GM19455 (cell line): ENCODE results near the gene STAB1.

Experiments
- ATAC-seq: cut with Tn5 transposase; IDR thresholded peaks from one replicate; pipeline ENCODE4 v1.9.1; 2021; ENCODE audit not compliant: unreplicated experiment

The STAB1 gene, protein sequence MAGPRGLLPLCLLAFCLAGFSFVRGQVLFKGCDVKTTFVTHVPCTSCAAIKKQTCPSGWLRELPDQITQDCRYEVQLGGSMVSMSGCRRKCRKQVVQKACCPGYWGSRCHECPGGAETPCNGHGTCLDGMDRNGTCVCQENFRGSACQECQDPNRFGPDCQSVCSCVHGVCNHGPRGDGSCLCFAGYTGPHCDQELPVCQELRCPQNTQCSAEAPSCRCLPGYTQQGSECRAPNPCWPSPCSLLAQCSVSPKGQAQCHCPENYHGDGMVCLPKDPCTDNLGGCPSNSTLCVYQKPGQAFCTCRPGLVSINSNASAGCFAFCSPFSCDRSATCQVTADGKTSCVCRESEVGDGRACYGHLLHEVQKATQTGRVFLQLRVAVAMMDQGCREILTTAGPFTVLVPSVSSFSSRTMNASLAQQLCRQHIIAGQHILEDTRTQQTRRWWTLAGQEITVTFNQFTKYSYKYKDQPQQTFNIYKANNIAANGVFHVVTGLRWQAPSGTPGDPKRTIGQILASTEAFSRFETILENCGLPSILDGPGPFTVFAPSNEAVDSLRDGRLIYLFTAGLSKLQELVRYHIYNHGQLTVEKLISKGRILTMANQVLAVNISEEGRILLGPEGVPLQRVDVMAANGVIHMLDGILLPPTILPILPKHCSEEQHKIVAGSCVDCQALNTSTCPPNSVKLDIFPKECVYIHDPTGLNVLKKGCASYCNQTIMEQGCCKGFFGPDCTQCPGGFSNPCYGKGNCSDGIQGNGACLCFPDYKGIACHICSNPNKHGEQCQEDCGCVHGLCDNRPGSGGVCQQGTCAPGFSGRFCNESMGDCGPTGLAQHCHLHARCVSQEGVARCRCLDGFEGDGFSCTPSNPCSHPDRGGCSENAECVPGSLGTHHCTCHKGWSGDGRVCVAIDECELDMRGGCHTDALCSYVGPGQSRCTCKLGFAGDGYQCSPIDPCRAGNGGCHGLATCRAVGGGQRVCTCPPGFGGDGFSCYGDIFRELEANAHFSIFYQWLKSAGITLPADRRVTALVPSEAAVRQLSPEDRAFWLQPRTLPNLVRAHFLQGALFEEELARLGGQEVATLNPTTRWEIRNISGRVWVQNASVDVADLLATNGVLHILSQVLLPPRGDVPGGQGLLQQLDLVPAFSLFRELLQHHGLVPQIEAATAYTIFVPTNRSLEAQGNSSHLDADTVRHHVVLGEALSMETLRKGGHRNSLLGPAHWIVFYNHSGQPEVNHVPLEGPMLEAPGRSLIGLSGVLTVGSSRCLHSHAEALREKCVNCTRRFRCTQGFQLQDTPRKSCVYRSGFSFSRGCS (N-terminal part only)

DNA sequence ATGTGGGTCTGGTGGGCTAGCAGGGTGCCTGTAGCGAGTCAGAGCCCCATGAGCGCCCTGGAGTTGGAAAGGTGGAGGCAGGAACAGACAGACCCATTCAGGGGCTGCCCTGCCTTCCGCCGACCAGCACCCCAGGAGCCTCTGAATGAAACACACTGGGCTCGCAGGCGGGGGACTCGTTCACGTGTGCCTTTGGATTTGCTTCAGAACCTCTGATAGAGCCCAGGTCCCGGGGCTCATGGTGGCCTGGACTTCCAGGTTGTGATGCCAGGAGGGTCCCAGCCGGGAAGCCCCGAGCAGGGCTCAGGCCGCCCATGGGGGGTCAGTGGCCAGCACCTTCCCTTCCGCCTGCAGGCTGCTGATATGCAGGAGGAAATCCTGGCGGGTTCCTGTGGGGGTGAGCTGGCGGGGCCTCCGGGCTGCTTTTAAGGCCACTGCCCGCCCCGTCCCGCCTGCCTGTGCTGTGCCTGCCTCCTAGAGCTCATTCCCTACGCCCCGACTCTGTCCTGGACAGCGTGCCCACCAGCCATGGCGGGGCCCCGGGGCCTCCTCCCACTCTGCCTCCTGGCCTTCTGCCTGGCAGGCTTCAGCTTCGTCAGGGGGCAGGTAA, at the start of gene STAB1:
STAB1 (plus strand) TSS at position 453 of the 610 bp plus-strand sequence; CDS start at position 529, 76 bp downstream.
- ATAC-seq: no peak

DNA sequence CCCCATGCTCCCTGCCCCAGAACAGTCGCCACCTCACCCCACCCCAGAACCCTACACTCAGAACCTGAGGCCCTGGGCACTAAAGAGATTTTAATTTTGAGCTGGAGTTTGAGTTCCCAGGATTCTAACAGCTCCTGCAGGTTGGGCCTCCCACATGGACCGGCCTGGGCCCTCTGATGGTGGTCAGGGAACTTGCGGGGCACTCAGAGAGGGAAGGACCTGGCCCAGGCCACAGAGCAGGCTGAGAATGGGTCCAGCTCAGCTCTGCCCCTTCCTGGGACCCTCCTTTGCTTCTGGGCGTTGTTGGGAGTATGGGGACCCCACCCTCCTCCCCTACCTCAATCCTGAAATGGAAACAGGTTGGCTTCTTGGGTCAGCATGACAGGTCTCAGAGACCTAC, 49.1 kb upstream of the STAB1 start:
- ATAC-seq: no peak

DNA sequence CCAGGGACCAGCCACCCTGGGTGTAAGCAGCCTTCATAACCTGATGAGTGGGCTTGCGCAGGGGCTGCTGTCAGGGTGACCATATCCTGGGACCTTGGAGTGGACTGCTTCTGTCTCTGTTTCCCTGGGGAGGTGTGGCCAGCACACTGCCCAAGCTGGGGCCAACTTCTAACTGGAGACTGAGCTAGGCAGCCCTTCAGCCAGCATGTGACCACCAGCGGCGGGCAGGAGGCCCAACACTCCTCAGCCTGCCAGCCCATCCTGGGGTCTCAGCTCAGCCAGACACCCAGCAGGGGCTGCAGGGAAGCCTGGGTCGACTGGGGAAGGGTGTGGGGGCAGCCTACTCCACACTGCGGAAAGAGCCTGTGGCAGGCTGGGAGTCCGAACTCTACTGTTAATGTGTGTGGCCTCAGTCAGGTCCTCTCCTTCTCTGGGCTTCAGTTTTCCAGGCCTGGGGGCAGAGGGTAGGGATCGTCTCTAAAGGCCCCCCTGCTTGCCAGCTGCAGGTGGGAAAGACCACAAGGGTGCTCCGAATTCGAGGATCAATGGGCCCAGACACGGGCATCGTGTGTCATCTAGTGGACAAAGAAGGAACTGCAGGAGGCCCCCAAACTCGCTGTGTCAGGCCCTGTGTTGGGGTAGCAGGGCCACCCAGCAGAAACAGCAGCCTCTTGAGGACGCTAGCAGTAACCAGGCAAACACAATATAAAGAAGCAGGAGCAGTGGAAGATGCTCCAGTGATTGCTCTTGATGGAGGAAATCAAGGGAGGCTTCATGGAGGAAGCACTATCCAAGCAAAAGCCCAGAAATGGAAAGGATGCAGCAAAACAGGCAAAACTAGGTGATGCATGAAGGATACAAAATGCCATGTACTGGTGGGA, 48.3 kb upstream of the STAB1 start:
- ATAC-seq: no peak

DNA sequence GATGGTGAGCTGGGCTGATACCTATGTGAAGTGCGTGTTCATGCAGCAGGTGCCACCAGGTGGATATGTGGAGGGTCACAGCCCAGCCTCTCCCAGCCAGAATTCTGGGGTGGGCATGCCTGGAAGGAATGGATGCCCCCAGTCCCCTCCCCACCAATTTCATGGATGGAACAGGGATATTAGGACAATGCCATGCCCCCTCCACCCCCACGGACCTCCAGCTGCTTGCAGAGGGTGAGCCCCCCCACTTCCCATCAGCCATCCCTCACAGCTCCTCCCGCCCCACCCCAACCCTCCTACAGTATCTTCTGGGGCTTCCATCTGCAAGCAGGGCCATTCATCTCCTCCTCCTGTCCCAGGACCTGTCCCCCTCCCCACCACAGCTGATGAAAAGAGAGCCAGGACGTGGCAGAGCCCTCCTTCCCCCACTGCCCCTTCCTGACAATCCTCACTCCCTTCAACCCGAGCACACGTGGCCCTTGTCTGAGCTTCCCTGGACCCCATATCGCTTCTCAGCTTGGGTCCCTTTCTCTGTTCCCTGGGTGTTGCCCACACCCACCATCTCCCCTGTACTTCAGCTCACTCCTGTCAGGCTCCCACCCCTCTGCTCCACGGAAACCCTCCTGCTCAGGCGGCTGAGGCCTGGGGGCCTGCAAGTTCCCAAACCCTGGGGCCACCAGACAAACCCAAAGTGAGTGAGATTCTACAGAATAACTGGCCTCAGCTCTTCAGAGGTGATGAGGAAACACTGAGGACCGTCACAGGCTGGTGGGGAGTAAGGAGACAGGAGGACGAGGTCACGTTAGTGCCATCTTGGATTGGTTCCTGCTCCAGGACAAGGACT, 47.4 kb upstream of the STAB1 start:
- ATAC-seq: no peak

DNA sequence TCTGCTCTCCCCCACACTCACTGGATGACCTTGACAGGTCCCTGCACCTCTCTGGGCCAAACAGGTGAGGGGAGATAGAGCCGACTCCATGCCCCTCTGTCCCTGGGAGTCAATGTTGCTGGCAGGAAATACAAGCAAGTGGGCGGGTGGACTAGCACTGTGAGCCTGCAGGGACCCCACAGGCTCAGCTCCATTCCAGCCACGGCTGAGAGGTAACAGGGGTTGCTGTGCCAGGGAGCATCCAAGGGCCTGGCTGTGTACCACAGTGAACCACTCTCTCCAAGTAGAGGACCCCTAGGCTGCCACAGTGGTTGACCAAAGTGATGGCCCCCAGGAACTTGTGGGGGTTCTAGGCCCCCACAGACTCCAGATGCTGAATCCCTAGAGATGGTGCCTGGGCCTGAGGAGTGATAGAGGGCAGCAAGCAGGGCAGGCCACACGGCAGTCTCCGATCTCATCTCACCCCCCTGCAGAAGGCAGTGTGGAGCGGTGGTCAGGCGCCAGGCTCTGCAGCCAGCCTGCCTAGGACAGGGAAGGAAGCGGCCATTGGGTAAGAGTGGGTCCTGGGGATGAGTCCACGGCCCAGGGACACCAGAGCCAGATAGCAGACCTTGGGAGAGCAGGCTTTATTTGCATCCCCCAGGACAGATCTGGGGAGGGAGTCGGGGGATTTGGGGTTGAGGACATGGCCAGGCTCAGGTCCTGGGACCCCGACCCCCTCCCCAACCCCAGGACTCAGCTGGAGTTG, 44.5 kb upstream of the STAB1 start:
- ATAC-seq: no peak

DNA sequence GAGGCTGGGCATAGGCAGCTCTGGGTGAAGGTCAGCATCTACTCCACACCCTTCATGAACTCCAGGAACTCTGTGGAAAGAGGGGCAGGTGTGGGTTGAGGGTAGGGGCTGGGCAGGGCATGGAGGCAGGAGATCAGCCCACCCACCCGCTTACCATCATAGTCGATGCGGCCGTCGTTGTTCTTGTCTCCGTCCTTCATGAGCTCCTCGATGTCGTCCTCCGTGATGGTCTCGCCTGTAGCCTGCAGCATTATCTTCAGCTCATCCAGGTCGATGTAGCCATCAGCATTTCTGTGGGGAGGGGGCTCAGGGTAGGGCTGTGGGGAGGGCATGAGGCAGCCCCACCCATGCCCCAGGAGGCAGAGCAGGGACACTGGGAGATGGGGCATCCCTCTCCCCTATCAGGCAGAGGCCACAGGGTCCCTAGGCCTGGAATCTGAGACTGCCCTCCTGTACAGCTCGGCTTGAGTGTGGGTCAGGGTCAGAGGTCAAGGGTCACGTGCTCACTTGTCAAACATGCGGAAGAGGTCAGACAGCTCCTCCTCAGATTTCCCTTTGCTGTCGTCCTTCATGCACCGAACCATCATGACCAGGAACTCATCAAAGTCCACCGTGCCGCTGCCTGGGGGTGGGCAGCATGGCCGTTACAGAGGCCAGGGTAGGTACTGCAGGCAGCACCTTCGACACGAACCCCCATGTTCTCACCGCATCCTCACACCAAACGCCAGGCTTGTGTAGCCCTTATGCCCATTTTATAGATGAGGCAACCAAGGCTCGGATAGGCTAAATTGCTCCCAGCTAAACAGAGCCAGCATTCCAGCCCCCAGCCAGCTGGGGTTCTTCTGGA, 43.7 kb upstream of the STAB1 start:
- ATAC-seq: no peak

DNA sequence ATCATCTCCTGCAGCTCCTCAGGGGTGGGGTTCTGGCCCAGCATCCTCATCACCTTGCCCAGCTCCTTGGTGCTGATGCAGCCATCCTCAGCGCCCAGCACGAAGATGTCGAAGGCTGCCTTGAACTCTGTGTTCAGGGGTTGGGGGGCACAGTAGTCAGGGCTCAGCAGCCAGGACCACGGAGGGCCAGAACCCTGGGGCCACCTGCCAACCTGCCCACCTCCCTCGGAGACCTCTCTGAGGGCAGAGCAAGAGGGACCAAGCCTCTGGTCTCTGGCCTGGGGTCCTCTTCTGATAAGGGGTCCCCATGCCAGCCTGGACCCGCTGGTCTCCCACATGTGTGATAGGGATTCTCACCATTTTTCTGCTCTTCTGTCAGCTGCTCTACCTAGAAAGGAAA, 43.0 kb upstream of the STAB1 start:
- no peak for ATAC-seq

DNA sequence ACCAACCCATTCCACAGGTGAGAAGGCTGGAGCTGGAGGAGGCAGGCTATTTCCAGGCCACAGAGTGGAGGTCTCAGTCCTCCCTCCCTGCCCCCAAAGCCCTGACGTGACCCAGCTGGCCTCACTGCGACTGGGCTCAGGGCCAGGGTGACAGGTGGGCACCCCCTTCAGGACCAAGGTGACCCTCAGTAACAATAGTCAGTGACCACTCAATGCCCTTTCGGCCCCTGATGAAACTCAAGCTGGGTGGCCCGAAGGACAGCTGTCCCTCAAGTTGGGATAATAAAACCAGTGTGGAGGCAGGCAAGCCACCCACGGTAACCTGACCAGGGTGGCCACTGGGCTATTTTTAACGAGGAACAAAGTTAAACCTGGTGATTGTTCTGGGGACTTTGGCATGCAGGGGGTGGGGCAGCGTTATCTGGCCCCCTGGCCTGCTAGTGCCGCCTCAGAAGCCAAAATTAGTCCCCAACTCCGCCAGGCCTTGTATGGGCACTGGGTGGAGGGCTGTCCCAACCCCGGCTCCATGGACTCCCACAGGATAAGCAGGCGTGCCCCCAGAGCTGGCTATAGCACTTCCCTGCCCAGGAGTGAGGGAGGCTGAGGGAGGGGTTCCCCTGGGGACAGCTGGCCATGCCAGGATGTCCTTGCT, 42.4 kb upstream of the STAB1 start:
- no peak for ATAC-seq

DNA sequence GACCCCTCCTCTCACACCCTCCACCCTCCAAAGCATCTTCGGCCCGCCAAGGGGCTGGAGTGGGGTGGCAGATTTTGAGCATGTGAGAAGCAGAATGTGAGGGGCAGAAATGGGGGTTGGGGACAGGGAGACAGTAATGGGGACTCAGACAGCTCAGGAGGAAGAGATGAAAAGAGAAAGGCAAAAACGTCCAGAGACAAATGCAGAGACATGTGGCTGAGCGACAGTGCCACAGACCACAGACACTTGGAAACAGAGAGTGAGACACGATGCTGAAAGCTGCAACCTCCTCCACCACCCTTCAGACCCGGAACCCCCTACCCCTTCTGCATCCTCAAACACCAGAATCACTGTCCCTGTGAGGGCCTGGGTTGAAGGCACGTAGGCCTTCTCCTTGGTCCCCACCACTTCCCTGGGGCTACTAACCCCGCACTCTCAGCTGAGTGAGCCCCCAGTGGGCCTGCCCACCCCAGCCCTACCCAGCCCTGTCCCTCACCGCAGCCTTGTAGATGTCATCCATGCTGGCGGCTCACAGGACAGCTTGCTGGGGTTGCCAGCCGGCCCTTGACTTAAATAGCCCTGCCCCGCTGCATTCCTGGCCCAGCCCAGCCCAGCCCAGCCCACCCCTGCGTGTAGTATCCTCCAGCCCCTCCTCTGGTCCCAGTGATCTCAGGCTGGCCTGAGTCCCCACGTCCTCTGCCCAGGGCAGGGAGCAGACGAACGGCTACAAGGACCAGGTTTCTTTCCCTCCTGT, 41.5 kb upstream of the STAB1 start, which contains the start of gene TNNC1:
TNNC1 (minus strand) TSS at position 546 of the 754 bp plus-strand sequence; CDS start at position 520, 26 bp downstream.
- ATAC-seq: no peak

DNA sequence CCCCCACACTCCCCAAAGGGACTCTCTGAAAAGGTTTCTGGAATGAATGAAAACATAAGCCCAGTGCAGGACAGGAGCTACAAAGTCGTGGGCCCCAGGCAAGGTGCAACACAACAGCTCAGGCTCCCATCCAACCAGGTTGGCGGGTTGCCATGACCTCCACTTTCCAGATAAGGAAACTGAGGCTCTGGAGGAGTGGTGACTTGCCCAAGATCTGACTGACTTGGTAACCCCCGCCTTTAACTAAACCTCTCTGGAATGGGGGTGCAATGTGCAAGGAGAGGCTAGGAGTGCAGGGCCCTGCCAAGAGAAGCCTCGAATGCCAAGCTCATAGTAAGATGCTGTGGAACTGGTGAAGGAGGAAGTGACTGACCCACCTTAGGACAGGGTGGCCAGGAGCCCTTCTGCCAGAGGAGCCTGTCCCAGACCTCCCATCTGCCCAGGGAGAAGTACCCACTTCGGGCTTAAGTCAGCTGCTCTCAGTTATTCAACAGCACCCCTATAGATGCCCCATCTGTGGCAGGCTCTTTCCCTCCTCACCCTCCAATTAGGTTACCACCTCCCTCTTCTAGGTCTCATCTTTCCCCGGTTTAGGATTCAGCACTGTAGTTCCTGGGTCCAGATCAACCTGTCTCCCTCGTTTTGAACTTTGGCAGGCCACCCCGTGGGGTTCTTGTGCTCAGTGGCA, 40.7 kb upstream of the STAB1 start:
- no peak for ATAC-seq

DNA sequence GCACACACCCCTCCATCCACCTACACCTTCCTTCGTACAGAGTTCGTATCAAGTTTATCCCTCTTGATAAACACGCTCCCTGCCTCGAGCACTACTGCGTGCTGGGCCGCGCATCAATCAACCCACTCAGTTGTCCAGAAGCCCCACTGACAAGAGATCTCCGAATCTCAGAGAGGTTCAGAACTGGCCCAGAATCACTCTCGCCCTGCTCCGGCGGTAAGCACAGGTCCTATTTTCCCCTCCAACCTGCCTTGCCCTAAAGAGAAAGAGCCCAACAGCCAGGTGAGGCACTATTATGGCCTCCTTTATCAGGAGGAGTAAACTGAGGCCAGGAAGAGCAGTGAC, 40.2 kb upstream of the STAB1 start:
- ATAC-seq: no peak

DNA sequence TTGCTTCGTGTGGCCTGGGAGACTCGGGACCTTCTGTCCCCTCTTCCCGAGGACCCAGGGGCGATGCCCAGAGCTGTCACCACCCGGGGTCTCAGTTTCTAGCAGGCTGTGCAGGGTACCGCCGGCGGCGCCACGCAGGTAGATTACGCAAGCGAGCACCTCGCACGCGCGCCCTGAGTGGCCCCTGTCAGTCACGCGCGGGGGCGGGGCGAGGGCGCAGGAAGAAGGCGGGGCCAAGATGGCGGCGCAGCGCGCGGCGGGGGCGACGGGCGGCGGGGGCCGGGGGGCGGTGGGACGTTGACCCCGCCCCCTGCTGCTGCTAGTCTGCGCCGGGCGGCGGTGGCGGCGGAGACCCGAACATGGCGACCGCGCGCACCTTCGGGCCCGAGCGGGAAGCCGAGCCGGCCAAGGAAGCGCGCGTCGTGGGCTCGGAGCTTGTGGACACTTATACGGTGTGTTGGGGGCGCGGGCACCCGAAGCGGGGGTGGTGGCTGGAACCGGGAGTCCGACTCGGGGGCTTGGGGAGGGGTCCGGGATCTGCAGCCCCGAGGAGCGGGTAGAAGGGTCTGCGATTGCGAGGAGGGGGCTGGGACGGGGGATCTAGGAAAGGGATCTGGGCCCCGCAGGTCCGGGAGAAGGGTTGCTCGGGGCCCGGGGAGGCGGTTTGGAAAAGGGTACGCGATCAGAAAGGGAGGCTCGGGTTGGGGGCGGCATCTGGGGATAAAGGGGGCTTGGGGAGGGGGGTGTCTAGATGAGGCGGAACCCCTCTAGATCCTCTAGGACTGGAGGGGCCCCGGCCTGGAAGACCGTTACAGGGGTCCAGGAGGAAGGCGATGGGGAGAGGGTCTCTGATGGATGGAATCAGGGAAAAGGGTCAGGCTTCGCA, 39.6 kb upstream of the STAB1 start, which contains the start of gene NISCH:
NISCH (plus strand) TSS at position 322 of the 886 bp plus-strand sequence; CDS start at position 360, 38 bp downstream.
- ATAC-seq: peak; percentile 84

DNA sequence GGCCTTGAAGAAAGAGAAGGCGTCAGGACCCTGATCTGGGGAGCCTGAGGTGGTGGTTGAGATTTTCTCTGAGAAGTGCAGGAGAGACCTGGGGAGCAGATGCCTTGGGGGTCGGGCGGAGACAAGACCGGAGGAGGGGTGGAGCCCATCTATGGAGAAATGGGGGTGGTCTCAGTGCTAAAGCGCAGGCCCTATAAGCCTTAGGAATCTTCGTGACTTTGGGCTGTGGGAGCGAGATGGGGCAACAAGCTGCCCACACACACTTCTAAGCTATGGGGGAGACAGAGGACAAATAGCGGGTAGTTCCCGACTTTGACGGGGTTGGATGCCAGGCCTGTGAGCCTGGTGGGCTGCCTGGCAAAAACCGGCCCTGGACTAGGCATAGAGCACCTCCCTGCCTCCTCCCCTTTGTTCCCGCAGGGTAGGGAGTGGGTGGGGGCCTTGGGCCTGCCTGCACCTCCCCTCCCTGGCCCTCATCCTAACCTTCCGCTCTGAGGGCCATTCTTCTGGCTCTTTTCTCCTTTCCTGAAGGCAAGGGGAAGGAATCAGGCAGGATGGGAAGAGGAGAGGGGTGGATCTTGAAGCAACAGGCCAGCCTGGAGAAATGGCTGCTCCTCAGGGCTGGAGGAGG, 38.9 kb upstream of the STAB1 start:
- no peak for ATAC-seq

DNA sequence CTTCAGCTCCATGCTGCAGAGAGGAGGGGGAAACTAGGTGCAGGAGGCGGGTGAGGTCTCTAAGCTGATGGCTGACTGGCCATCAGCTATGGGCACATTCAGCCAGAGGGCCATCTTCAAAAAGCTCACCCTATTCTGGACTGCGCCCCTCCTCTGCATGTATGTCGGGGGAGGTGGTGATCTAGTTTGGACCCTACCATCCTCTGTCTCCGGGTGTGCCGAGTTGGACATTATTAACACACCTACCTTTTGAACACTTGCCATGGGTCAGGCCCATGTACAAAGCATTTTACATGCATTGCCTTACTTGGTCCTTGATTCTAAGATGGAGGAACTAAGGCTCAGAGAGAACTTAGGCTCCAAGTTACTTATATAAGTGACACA, 38.3 kb upstream of the STAB1 start:
- ATAC-seq: no peak
